ENCODE data around the gene GRAMD1A.

DNA sequence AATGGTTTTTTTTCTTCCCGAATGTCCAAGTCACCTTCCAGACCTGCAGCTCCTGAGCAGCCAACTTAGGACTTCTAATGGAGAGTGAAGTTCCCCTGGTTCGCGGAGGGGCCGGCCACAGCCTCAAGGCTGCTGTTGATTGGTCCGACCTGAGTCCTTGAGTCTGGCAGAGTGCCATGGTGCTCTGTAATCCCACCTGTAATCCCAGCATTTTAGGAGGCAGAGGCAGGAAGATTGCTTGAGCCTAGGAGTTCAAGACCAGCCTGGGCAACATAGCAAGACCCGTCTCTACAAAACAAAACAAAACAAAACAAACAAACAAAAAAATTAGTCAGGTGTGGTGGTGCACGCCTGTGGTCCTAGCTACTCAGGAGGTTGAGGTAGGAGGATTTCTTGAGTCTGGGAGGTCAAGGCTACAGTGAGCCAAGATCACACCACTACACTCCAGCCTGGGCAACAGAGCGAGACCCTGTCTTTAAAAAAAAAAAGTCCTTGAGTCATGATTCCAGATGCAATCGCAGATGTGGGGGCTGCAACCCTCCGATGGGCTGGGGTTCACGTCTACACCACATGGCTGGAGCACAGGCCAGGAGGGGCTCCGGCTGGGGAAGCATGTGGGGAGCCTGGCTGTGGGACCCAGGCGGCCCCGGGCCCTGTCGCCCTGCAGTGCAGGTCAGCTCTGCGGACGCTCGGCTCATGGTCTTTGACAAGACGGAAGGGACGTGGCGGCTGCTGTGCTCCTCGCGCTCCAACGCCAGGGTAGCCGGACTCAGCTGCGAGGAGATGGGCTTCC lies 59.1 kb downstream of the GRAMD1A start:
- TF ChIP-seq, protein P1, sequence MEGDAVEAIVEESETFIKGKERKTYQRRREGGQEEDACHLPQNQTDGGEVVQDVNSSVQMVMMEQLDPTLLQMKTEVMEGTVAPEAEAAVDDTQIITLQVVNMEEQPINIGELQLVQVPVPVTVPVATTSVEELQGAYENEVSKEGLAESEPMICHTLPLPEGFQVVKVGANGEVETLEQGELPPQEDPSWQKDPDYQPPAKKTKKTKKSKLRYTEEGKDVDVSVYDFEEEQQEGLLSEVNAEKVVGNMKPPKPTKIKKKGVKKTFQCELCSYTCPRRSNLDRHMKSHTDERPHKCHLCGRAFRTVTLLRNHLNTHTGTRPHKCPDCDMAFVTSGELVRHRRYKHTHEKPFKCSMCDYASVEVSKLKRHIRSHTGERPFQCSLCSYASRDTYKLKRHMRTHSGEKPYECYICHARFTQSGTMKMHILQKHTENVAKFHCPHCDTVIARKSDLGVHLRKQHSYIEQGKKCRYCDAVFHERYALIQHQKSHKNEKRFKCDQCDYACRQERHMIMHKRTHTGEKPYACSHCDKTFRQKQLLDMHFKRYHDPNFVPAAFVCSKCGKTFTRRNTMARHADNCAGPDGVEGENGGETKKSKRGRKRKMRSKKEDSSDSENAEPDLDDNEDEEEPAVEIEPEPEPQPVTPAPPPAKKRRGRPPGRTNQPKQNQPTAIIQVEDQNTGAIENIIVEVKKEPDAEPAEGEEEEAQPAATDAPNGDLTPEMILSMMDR (IDR thresholded peaks at IDR 0.05), result no peak
- TF ChIP-seq POLR2A (IDR thresholded peaks at IDR 0.05), result no peak
- TF ChIP-seq POLR2AphosphoS5 (IDR thresholded peaks at IDR 0.05), result no peak

Data from breast epithelium (tissue), 3 donors.